ENCODE measurements around the gene NOD2.

Gene NOD2

GRCh38 chr16:50671644-50672260 is 21.7 kb upstream of the NOD2 start:
- no peak for DNase-seq

GRCh38 chr16:50673496-50674275 is 19.7 kb upstream of the NOD2 start:
- no peak for DNase-seq

- no peak for DNase-seq
Measured at GRCh38 chr16:50674831-50675230, 18.6 kb upstream of the NOD2 start.

DNA sequence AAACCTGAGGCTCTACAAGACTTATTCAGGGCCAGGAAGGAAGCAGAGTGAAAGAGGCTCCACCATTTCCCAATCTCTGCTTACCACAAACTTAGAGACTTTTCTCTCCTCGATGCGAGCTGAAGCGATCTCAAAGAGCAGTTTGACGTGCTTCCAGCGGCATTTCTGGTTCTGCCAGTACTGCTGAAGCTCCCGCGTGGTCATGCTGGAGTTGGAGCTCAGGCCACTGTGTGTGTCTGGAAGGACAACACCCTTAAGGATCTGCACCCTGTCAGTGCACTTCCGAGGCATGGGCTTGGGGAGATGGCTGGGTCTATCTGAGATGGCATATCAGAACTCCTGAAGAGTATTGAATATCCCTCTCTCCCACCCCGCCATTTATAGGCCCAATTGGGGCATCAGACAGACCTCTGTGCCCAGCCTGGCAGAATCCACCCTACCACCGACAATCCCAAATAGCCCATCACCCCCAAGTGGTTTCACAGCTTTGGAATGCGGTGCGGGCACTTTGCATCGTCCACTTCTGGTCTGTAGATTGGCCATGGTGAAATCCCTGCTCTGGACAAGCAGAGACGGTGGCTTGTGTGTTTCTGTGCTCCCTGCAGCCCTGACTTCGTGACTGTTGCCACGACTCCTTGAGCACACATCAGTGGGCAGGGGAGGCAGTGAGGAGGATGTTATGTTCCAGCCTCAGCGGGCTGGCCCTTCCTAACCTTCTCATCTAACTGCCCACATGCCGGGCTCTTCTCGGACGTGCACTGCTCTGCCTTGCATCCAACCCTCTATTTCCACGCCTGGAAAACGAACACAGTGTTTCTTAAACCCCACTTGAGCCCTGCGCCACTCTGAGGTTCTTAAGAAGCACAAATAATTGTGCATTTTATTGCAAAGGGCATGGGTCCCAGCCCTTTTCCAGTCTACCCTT is 17.5 kb upstream of the NOD2 start:
- DNase-seq, result no peak

- no peak for DNase-seq
Measured at GRCh38 chr16:50676684-50677225, 16.7 kb upstream of the NOD2 start.

DNA sequence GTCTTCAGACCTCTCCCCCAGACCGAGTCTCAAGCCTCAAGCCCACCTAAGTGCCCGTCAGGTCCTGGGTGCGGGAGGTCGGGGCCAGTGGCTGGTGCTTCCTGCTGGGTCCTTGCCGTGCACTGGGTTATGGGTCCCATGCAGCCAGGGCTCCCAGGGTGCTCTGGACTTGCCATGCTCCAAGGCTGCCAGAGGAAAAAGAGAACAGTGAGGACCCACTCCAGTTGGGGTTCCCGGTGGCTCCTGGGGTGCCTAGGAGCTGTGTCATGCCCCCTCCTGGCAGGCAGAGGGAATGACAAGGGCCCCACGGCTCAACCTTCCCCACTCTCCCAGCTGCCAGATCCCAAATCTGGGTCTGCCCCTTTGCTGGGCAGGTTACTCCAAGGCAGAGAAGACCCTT is 16.1 kb upstream of the NOD2 start:
- no peak for DNase-seq

- no peak for DNase-seq
Measured at GRCh38 chr16:50678531-50678930, 14.9 kb upstream of the NOD2 start.

DNA sequence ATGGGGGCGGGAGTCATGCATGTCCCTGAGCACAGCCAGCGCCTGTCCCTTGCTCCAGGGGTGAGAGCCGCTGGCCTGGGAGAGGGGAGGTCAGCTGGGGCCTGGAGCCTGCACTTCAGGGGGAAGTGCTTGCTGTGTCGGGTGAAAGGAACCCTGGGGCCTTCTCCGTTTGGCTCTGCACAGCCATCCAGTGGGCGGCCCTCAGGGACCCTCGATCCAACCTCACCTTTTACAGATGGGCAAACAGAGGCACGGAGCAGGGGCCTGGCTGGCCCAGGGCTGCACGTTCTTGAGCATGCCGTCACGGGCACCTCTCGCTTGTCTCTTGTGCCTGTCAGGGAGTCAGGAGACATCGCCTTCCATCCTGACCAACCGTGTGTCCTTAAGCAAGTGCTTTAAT is 14.1 kb upstream of the NOD2 start:
- DNase-seq, result no peak

- no peak for DNase-seq
Measured at GRCh38 chr16:50679676-50680555, 13.5 kb upstream of the NOD2 start.

- no peak for DNase-seq
Measured at GRCh38 chr16:50680556-50680893, 12.9 kb upstream of the NOD2 start.

DNA sequence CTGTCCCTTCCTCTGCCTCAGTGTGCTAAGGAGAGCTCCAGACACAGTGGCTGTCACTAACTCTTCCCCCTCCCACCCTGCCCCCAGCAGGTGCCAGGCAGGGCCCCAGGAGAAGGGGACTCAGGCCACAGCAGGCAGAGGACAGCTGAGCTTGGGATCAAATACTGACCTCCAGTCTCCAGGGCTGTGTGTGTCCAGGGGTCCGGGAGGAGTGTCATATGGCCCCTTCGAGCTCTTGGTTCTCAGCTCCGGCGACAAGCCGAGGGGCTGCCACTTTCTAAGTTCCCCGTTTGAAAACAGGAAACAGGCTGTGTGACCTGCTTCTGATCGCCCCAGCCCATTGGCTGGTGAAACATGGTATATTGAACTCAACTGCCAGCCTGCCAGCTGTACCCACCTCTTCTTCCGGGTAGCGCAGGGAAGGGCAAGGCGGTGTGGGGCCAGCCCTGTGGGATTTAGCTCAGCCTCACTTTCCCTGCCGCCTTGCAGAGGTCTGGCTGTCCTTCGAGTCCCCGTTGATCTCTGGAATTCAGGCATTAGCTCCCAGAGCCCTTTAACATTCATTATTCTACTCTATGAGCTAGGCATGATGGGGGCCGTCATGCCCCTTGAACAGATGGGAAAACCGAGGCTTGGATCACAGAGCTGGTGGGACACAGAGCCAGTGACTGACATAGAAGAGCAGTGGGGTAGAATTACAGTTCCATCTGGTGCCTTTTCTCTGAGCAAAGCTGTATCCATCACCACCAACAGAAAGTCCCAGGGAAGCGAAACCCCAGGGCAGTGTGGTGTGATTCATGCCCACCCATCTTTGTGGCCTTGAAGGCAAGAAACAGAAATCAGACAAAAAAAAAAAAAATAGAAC is 12.2 kb upstream of the NOD2 start, which contains the start of gene SNX20:
SNX20 (minus strand) TSS at position 292 of the 865 bp plus-strand sequence. CDS start 3,786 bp downstream, outside the sequence.
- no peak for DNase-seq

DNA sequence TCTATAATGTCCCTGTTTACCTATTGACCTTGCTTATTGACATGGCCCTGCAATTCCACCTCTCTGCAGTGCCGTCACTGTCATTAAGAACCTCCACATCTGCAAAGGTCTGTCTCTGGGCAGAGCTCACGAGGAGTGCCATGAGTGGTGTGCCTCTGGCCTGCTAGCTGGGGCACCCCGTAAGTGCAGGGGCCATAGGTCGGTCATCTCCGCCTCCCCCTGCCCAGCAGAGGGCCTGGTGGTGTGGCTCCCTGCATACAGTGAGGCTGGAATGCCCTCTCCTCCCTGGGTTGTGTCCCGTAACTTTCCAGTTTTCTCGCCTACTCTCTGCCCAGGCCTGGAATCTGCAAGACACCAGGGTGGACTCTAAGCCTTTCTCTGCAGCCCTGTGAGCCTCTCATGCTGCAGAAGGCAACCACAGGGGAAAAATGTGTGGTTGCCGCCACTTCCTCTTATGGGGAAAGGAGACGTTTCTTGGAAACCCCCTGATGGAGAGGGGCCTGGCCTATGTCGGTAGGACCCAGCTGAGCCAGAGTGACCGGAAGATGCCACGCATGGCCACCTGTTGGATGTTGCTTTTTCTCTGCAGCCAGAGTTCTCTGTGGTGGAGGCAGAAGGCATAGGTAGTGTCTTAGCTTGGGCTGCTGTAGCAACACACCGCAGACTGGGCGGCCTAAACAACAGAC is 9.6 kb upstream of the NOD2 start:
- DNase-seq, result no peak

- no peak for DNase-seq
Measured at GRCh38 chr16:50684823-50685461, 8.5 kb upstream of the NOD2 start.

GRCh38 chr16:50685462-50686063 is 7.8 kb upstream of the NOD2 start:
- DNase-seq, result no peak

DNA sequence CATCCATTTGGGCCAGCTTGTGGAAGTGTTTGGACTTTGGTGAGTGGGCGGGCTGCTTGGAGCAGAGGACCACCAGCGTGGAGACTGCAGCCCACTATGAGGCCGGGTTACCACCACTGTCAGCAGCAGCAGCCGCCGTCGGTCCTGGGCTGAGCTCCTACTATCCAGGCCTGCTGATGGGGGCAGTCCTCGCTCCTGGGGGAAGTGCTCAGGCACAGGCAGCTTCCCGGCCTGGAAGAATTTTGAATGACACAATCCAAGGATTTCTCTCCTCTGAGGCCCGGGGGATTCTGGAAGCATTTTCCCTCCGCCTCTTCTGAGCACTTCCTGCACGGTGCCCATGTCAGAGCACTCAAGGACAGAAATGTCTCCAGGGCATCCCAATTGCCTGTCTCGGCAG is 5.3 kb upstream of the NOD2 start:
- no peak for DNase-seq

DNA sequence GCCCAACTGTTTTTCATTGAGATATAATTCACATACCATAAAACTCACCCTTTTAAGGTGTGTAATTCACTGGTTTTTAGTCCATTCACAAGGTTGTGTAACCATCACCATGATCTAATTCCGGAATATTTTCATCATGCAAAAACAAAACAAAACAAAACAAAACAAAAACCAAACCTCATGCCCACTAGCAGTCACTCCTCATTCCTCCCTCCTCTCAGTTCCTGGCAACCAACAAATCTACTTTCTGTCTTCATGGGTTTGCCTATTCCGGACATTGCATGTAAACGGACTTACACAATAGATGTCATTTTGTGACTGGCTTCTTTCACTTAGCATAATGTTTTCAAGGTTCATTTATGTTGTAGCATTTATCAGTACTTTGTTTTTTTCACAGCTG is 4.5 kb upstream of the NOD2 start:
- DNase-seq, result no peak

GRCh38 chr16:50690177-50690576 is 3.2 kb upstream of the NOD2 start:
- no peak for DNase-seq

- no peak for DNase-seq
Measured at GRCh38 chr16:50692644-50692998, 785 bp upstream of the NOD2 start.

DNA sequence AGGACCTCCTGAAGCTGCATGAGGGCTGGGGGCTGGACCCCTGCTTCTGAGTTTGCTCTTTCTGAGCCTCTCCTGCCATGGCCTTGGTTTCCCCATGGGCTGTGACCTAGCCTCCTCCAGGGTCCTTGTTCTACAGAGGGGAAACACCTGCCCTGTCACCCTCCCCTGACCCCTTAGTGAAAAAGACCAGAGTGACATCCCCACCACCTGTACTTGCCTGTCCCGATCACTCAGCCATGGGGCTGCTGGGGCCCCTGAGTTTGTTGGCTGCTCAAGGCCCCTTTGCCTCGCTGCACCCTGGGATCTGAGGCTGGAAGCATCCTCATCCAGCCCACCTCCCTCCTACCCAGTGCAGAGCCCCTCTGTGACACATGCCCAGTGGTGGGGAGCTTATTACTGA is 800 bp downstream of the NOD2 start:
- no peak for DNase-seq

All from NCI-H526 treated with DMSO at 0.1 percent for 48 hours (cell line).